ENCODE data around the gene SLC24A4. TPM values are rescaled to one million over a fixed set of nuclear protein-coding genes. Genes with fewer than 3 reads are reported as not detected.

Gene SLC24A4
- total RNA-seq, 1 donor from 2014 or later = not detected

DNA sequence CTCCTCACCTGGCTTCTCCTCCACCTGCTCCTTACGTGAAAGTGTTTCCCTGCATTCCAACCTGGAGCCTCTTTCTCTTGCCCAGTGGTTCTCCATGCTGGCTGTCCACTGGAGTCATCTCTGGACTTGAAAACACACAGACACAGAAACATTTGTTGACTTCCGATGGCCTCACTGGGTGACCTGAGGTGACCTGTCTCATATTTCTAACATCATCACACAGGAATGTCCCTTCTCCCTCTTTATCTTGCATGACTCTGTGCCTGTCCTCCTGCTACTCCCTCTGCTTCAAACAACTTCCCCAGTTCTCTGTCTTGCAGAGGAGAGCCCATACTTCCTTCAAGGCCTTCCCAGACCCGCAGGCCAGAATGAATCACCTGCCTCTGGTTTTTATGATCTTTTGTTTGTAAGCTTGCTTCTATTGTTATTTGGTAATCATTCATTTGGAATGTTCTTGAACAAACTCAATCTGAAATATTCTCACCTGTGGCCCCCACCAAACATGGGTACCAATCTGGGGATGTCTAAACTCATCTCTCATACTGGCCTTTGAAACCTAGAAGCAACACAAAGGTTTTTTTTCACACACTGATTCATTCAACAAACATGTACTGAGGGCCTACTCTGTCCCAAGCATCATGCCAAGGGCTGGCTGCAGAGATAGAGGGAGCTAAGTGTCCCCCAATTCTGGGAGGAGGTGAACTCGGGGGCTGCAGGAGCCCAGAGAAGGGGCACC, 181.0 kb downstream of the SLC24A4 start:
- Mint-ChIP-seq H3K9me3 (no peaks in the 10 kb centered on the region), H3K36me3 (ENCODE audit: low read depth) (no peaks in the 10 kb centered on the region), H3K27ac (no peak overlapping the region), H3K4me3 (no peak overlapping the region), H3K27me3 (peaks cover 37% of the 10 kb centered on the region), H3K4me1 (peaks cover 10% of the 10 kb centered on the region)
- DNase-seq = no peak
- intact Hi-C loops (cut with micrococcal nuclease) = no loop called here

DNA sequence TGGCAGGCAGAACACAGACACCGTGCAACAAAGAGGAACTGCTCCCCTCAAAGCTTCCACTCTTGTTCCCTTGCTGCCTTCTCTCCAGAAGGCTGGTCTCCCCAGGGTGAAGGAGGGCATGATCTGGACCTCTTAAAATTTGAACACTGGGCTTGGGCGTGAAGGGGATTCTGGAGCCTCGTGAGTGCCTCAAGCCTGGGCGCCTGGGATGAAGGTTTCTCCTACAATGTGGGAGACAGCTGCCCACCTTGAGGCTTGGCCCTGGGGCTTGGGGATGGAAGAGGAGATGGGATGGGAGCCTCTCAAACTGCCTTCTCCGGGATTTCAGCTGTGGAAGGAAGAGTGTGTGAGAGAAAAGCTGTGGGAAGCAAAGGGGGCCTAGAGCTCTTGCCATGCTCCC, 182.9 kb downstream of the SLC24A4 start:
- Mint-ChIP-seq H3K4me3 (no peak overlapping the region), H3K4me1 (peaks cover 10% of the 10 kb centered on the region), H3K27me3 (peaks cover 44% of the 10 kb centered on the region), H3K36me3 (ENCODE audit: low read depth) (no peaks in the 10 kb centered on the region), H3K27ac (no peak overlapping the region), H3K9me3 (no peaks in the 10 kb centered on the region)
- intact Hi-C loops (cut with micrococcal nuclease) = no loop called here
- no peak for DNase-seq

DNA sequence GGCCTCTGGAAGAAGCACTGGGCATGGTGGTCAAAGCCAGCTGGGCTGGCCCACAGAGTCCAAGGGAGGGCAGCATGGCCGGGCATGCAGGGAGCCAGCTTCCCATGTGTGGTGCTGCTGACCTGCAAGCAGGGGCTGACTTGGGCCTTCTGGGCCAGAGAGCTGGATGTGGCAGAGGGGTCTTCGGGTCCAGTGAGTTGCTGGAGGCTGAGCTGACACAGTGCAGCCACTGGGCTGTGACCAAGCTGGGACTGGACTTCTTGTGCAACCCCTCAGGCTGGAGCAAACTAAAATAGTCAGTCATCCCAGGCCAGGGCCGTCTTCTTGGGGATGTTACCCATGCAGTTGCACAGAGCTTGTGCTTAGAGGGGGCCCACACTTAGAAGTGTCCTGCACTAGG, 183.3 kb downstream of the SLC24A4 start:
- peaks cover 10% of the 10 kb centered on the region for H3K4me1 Mint-ChIP-seq
- no peak for DNase-seq
- intact Hi-C loops (cut with micrococcal nuclease) = no loop called here
- no peak overlapping the region for H3K4me3 Mint-ChIP-seq
- H3K9me3 Mint-ChIP-seq = no peaks in the 10 kb centered on the region
- H3K27ac Mint-ChIP-seq = no peak overlapping the region
- H3K27me3 Mint-ChIP-seq = peaks cover 48% of the 10 kb centered on the region
- H3K36me3 Mint-ChIP-seq (ENCODE audit: low read depth) = no peaks in the 10 kb centered on the region

DNA sequence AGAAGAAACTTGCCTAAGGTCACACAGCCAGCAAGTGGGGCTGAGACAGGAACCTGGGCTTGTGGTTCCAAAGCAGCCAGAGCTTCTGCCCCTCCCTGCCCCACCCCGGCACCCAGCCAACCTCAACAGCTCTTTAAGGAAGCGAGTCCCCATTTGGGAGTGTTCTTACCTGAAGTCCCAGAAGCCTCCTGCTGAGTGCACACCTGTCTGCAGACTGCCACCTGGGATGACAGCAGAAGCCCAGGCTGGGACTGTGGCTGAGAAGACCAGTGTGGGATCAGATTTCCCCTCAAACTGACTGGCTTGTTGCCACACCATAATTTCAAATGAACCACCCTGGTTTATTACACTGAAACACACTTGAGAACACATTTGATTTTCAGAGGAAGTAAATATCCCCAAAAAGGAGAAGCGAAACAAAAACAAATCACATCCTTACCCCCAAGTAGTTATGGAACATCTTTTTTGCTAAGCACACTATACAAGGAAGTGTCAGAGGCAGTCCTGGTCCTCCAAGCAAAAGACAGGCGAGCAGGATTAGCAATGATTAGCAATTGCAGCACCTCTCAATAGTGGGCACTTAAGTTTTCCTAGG, 184.3 kb downstream of the SLC24A4 start:
- Mint-ChIP-seq H3K36me3 (ENCODE audit: low read depth) (no peaks in the 10 kb centered on the region), H3K4me3 (no peak overlapping the region), H3K27me3 (peaks cover 48% of the 10 kb centered on the region), H3K4me1 (peaks cover 10% of the 10 kb centered on the region), H3K9me3 (no peaks in the 10 kb centered on the region), H3K27ac (no peak overlapping the region)
- intact Hi-C loops (cut with micrococcal nuclease) = no loop called here
- DNase-seq = no peak

DNA sequence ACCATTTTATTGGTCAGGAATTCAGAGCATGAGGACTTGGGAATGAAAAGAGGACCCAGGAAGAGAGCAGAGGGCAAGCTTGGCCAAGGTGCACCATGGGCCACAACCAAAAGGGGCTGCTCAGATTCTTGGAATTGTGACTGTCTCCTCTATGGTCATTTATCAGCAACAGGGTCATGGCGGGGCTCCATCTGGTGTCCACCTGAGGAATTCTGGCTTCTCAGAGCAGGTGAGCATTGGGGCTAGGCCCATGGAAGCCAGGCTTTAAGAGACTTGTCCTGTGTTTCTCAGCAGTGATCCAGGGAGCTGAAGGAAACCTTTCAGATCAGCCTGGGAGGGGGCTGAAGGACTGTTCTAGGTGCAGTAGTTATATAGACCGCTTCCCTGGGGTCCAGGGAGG, 188.0 kb downstream of the SLC24A4 start:
- no peaks in the 10 kb centered on the region for H3K9me3 Mint-ChIP-seq
- no peak overlapping the region for H3K4me3 Mint-ChIP-seq
- no peaks in the 10 kb centered on the region for H3K36me3 Mint-ChIP-seq (ENCODE audit: low read depth)
- intact Hi-C loops (cut with micrococcal nuclease) = no loop called here
- no peak for DNase-seq
- peaks cover 14% of the 10 kb centered on the region for H3K4me1 Mint-ChIP-seq
- H3K27ac Mint-ChIP-seq = no peak overlapping the region
- peaks cover 44% of the 10 kb centered on the region for H3K27me3 Mint-ChIP-seq

DNA sequence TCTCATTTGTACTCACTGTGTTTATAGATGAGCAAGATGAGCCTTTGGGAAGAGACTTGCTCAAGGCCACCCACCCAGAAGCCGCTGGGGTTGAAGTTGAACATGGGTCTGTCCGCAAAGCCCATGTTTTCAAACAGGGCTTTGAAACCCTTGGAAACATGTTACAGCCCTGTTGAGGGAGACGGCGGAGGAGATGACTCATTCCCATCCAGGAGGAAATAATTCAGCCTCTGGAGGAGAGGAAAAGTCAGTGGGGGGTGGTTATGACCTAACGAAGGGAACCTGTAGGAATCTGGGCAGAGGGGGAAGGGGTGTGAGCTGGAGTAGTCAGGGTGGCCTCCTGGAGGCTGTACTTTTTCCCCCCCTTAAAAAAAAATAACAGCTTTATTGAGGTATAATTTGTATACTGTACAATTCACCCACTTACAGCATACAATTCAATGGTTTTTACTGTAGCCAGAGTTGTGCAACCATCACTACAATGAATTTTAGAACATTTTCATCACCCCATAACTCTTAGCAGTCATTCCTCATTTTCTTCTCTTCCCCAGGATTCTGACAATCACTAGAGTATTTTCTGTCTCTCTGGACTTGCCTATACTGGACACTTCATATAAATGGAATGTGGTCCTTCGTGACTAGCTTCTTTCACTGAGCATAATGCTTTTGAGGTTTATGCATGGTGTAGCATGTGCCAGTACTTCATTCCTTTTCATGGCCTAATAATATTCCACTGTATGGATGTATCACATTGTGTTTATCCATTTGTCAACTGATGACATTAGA, 188.7 kb downstream of the SLC24A4 start:
- no peaks in the 10 kb centered on the region for H3K9me3 Mint-ChIP-seq
- no peak overlapping the region for H3K4me3 Mint-ChIP-seq
- H3K27ac Mint-ChIP-seq = no peak overlapping the region
- peaks cover 13% of the 10 kb centered on the region for H3K4me1 Mint-ChIP-seq
- intact Hi-C loops (cut with micrococcal nuclease) = no loop called here
- H3K27me3 Mint-ChIP-seq = peaks cover 44% of the 10 kb centered on the region
- no peak for DNase-seq
- H3K36me3 Mint-ChIP-seq (ENCODE audit: low read depth) = no peaks in the 10 kb centered on the region

DNA sequence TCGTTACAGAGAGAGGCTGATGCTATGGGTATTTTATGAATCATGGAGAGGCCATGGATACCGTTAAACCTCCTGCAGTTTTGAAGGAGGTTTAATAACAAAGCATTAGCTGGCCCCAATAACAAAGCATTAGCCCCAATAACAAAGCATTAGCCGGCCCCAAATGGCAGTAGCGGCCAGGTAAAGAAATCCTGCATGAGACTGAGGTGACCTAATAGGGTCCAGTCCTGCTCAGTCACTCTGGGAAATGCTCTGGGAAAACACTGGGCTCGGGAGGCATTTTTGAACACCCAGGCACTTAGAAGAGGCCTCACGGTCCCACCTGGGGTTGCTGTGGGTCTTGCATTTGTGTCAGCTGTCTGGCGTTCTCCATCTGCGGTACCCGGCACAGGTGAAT, 189.8 kb downstream of the SLC24A4 start:
- intact Hi-C loops (cut with micrococcal nuclease) = no loop called here
- Mint-ChIP-seq H3K4me3 (peak overlapping the region; percentile 54), H3K27me3 (peaks cover 48% of the 10 kb centered on the region), H3K27ac (peak overlapping the region; percentile 29), H3K36me3 (ENCODE audit: low read depth) (no peaks in the 10 kb centered on the region), H3K9me3 (no peaks in the 10 kb centered on the region), H3K4me1 (peaks cover 9% of the 10 kb centered on the region)
- no peak for DNase-seq

DNA sequence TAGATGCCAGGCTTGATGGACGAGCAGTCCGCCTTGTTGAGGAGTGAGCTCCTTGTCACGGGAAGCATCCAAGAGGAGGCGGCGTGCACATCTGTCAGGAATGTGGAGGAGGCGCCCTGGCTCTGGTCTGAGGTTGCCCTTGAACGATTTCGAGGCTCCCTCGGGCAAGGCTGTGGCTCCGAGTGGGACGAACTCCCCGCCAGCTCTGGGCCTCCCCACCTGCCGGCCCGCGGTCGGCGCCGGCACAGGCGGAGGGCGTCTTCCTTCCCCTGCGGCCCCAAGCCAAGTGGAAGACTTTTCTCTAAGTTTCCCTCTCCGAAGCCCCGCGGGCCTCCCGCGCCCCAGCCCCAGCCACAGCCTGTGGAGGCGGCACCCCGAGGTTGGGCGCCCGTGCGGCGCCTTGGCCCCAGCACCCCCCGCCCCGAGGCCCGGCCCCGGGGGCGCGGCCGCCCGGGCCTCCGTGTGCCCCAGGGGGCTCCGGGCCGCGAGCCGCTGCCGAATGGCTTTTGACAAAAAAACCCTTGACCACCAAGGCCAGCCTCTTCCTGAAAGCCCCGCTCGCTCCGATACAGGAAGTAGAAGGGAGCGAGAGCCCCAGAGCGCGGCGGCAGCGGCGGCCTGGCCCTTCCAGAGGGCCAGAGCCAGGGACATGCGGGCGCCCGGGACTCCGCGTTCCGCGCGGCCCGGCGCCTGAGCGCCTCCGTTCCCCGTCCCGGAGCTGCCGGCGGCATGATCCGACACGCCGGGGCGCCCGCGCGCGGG, 190.4 kb downstream of the SLC24A4 start, which contains the start of gene RIN3:
Gene RIN3 (plus strand): TSS at position 578 of the 762 bp plus-strand sequence. CDS start 152 bp downstream, at position 730.
- peaks cover 13% of the 10 kb centered on the region for H3K4me1 Mint-ChIP-seq
- intact Hi-C loops (cut with micrococcal nuclease) = no loop called here
- DNase-seq = peak; percentile 81
- H3K27me3 Mint-ChIP-seq = peaks cover 45% of the 10 kb centered on the region
- peak within 1 kb of the TSS; percentile 75 for H3K4me3 Mint-ChIP-seq
- peak within 1 kb of the TSS; percentile 62 for H3K27ac Mint-ChIP-seq
- H3K36me3 Mint-ChIP-seq (ENCODE audit: low read depth) = no peaks in the 10 kb centered on the region
- H3K9me3 Mint-ChIP-seq = no peaks in the 10 kb centered on the region

DNA sequence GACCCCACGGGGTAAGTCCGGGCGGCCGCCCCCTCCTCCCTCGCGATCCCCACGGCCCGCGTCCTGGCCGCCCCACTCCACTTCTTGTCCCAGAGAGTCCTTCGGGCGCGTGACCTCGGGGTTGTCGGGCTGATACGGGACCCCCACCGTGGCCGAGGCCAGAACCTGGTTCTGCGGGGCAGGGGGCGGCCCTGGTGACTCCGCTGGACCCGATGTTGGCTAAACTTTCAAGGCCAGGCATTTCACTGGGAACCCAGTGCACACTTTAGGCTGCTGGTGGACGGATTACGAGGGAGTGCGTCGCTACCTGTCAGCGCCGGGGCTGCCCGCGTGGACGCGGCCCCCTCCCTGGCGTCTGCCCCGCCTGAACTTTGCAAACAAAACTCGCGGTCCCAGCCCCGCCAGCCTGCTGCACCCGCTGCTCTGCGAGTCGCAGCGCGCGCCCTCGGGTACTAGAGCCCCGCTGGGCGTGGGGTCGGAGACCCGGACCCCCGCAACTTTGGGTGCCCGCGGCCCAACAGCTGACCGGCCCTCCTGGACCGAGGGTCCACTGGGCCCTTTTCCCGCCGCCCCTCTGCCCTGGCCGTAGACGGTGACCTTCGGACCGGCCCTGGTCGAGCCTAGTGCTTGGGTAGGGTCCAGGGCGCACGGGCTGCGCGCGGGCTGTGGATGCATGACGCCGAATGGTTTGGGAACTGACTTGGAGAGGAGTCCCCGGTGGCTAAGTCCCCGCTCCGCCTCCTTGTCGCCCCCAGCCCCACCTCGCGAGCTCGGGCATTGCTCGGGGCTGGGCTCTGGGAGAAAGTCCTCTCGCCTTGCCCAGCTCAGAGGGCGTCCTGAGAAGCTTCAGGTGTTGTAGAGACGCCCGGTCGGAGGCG, 191.2 kb downstream of the SLC24A4 start:
- Mint-ChIP-seq H3K27ac (peak overlapping the region; percentile 62), H3K4me1 (peaks cover 21% of the 10 kb centered on the region), H3K4me3 (peak overlapping the region; percentile 75), H3K9me3 (no peaks in the 10 kb centered on the region), H3K27me3 (peaks cover 44% of the 10 kb centered on the region), H3K36me3 (ENCODE audit: low read depth) (no peaks in the 10 kb centered on the region)
- peak; percentile 74 for DNase-seq
- intact Hi-C loops (cut with micrococcal nuclease) = no loop called here

DNA sequence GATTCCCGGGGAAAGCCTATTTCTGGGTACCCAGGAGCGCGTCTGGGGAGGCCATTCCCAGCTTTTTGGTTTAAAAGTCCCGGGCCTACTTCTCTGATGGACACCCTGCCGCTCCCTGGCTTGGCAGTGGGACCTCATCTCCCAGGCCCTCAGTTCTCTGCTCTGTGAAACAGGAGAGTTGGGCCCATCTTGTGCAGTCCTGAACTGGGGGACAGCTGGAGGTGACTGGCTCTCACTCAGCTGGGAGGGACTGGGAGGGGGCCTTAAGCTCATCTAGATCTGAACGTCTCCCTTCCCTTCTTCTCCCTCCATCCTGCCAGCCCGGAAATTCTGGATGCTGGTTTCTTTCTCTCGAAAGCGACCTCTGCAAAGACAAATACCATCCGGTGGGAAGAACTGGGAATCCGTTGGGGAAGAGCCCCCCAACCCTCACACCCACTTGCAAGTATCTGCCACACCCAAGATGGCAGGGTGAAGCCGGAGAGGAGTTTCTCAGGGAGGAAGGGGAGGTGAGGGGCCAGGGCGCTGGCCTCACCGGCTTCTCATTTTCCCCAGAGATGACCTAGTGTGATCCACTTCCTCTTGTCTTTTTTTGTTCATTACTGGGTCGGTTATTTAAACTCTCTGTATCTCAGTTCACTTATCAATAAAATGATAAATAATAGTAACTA, 192.0 kb downstream of the SLC24A4 start:
- no peak for DNase-seq
- Mint-ChIP-seq H3K4me3 (peak overlapping the region; percentile 75), H3K9me3 (no peaks in the 10 kb centered on the region), H3K4me1 (peaks cover 24% of the 10 kb centered on the region), H3K27me3 (peaks cover 38% of the 10 kb centered on the region), H3K27ac (peak overlapping the region; percentile 29), H3K36me3 (ENCODE audit: low read depth) (no peaks in the 10 kb centered on the region)
- intact Hi-C loops (cut with micrococcal nuclease) = no loop called here

DNA sequence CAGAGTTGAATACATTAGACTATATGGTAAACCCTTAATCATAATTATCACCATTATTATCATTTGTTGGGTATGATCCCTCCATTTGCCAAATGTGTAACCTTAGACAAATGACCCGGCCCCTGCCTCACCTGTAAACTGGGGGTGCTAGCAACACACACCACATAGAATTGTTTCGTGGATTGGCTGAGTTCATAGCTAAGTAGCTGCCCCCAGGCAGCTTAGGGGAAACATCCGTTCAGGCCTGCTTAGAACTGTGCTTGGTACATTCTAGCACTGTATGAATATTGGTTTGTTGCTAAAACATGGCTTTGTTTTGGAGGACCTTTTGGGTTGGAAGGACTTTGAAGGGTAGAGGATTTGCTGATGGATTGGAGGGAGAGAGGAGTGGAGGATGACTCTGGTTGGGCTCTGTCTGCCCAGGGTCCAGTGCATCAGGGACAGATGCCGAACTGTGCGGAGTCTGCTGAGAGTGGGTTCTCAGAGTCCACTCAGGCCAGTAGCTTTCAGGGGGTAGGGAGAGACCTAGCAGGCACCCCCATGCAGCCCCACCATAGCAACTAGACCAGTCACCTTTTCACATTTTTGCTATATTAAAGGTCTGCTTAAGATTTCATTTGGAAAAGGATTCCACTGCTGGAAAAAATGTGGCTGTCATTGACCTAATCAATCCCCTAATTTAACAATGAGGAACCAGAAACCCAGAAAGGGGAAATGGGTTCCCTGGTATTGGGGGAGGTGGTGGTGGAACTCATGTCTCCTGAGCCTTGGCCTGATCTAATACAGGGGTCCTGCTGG, 192.8 kb downstream of the SLC24A4 start:
- H3K9me3 Mint-ChIP-seq = no peaks in the 10 kb centered on the region
- H3K27me3 Mint-ChIP-seq = peaks cover 37% of the 10 kb centered on the region
- H3K27ac Mint-ChIP-seq = peak overlapping the region; percentile 52
- intact Hi-C loops (cut with micrococcal nuclease) = no loop called here
- DNase-seq = no peak
- peak overlapping the region; percentile 75 for H3K4me3 Mint-ChIP-seq
- peaks cover 25% of the 10 kb centered on the region for H3K4me1 Mint-ChIP-seq
- no peaks in the 10 kb centered on the region for H3K36me3 Mint-ChIP-seq (ENCODE audit: low read depth)

All from activated CD4-positive, alpha-beta T cell treated with anti-CD3 and anti-CD28 coated beads, Interleukin-2, amount 10 ng/mL, durations not matched to agents 24 days and 14 days (primary cell).